ENCODE data around the gene ADGRL2.

- TF ChIP-seq CTCF (IDR thresholded peaks at IDR 0.05) (no peak), POLR2A (IDR thresholded peaks at IDR 0.05) (no peak)
Observed at GRCh38 chr1:81850031-81850430, 49.3 kb downstream of the ADGRL2 start.
